ENCODE data around the gene LCE2A.

Gene LCE2A

GRCh38 chr1:152737997-152738396, 39.9 kb downstream of the LCE2A start:
- H3K4me1 ChIP-seq: no peaks in the 10 kb centered on the region
- H3K36me3 ChIP-seq: no peaks in the 10 kb centered on the region
- H3K4me3 ChIP-seq (ENCODE audit: low read depth, low read length): no peak overlapping the region
- TF ChIP-seq CTCF (IDR thresholded peaks at IDR 0.05; ENCODE audit: low read depth, low read length): no peak
- no peaks in the 10 kb centered on the region for H3K27me3 ChIP-seq
- H3K9me3 ChIP-seq: no peaks in the 10 kb centered on the region
- no peak for DNase-seq

- Histone ChIP-seq H3K27me3 (no peaks in the 10 kb centered on the region), H3K4me1 (no peaks in the 10 kb centered on the region), H3K4me3 (ENCODE audit: low read depth, low read length) (no peak overlapping the region), H3K36me3 (no peaks in the 10 kb centered on the region), H3K9me3 (no peaks in the 10 kb centered on the region)
- no peak for TF ChIP-seq CTCF (IDR thresholded peaks at IDR 0.05; ENCODE audit: low read depth, low read length)
- no peak for DNase-seq
Observed at GRCh38 chr1:152739841-152740240, 41.7 kb downstream of the LCE2A start.

GRCh38 chr1:152741656-152742055, 43.5 kb downstream of the LCE2A start:
- Histone ChIP-seq H3K4me3 (ENCODE audit: low read depth, low read length) (no peak overlapping the region), H3K27me3 (no peaks in the 10 kb centered on the region), H3K4me1 (no peaks in the 10 kb centered on the region), H3K9me3 (no peaks in the 10 kb centered on the region), H3K36me3 (no peaks in the 10 kb centered on the region)
- DNase-seq: no peak
- no peak for TF ChIP-seq CTCF (IDR thresholded peaks at IDR 0.05; ENCODE audit: low read depth, low read length)

GRCh38 chr1:152743371-152744145, 45.4 kb downstream of the LCE2A start:
- Histone ChIP-seq H3K4me3 (ENCODE audit: low read depth, low read length) (no peak overlapping the region), H3K27me3 (no peaks in the 10 kb centered on the region), H3K36me3 (no peaks in the 10 kb centered on the region), H3K9me3 (no peaks in the 10 kb centered on the region), H3K4me1 (no peaks in the 10 kb centered on the region)
- no peak for TF ChIP-seq CTCF (IDR thresholded peaks at IDR 0.05; ENCODE audit: low read depth, low read length)
- DNase-seq: no peak

DNA sequence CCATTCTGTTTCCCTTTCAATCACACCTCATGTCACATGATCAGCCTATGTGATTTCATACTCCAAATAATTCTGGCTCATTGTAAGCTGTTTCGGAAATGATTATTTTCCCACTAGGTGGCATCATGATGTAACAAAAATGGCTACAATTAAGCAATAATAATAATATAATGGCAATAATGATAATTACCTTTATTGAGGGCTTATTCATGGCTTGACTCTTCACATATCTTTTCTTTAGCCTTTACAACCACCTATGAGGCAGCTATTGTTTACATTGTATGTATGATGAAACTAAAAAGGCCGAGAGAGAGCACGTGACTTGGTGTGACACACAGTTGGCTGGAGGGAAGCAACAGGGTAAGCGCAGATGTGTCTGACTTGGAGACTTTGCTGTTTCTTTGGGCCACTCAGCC, 47.2 kb downstream of the LCE2A start:
- Histone ChIP-seq H3K36me3 (no peaks in the 10 kb centered on the region), H3K27me3 (no peaks in the 10 kb centered on the region), H3K4me1 (no peaks in the 10 kb centered on the region), H3K9me3 (no peaks in the 10 kb centered on the region), H3K4me3 (ENCODE audit: low read depth, low read length) (no peak overlapping the region)
- DNase-seq: no peak
- no peak for TF ChIP-seq CTCF (IDR thresholded peaks at IDR 0.05; ENCODE audit: low read depth, low read length)

DNA sequence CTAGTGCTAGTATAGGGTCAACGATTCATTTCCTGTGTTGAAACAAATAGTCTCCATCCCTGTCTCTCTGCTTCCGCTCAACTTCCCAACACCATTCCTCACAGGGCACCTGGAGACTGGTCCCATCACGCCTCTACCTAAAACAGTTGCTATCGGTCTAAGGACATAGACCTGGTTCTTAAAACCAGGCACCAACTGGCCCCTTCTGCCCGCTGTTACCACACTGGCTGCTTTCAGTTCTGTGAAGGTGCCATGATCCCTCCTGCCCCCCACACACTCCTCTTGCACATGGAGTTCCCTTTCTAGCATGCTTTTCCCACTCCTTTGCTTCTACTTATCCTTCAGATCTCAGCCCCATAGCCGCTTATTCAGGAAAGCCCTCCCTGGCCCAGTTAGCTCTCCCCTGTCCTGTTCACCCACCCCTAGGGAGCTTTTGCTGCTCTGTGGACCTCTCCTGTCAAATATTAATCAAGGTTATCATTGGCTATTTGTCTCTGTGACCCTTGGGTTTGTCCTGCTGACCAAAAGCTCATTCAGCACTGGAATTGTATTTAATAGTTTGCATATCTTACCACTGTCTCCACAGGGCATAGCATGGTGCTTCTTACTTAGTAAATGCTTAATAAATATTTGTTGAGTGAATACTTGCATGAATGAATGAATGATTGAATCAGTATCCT, 47.8 kb downstream of the LCE2A start:
- H3K4me3 ChIP-seq (ENCODE audit: low read depth, low read length): no peak overlapping the region
- H3K9me3 ChIP-seq: no peaks in the 10 kb centered on the region
- no peaks in the 10 kb centered on the region for H3K4me1 ChIP-seq
- H3K36me3 ChIP-seq: no peaks in the 10 kb centered on the region
- no peaks in the 10 kb centered on the region for H3K27me3 ChIP-seq
- no peak for TF ChIP-seq CTCF (IDR thresholded peaks at IDR 0.05; ENCODE audit: low read depth, low read length)
- no peak for DNase-seq

Data from BE2C (cell line).